HepG2 (cell line): ENCODE measurements around the gene TCF23. TPM values are rescaled to one million over a fixed set of nuclear protein-coding genes. Genes with fewer than 3 reads are reported as not detected.

Experiments used
- CENPX ChIP-seq: sonication (generic); formaldehyde crosslinking; IDR thresholded peaks from 2 replicates; pipeline ENCODE4 v1.9.0; 2021; ENCODE audit warnings: mild to moderate bottlenecking, missing genetic modification reagents, moderate library complexity
- DMAP1 ChIP-seq: IDR thresholded peaks from 2 replicates; pipeline ENCODE4 v1.6.1; 2016
- EED ChIP-seq: sonication (generic); formaldehyde crosslinking; IDR thresholded peaks from 2 replicates; pipeline ENCODE4 v1.5.0; 2020; ENCODE audit warnings: mild to moderate bottlenecking, missing genetic modification reagents
- ERF ChIP-seq: IDR thresholded peaks from 2 replicates; pipeline ENCODE4 v1.6.1; 2018; ENCODE audit warnings: missing biosample characterization, missing genetic modification reagents
- FOXK1 ChIP-seq: sonication (generic); formaldehyde crosslinking; IDR thresholded peaks from 2 replicates; pipeline ENCODE4 v1.4.0; 2020; ENCODE audit warnings: low read depth, missing genetic modification reagents, borderline replicate concordance
- IKZF4 ChIP-seq: sonication (generic); formaldehyde crosslinking; IDR thresholded peaks from 2 replicates; pipeline ENCODE4 v1.5.1; 2020; ENCODE audit warnings: borderline replicate concordance, mild to moderate bottlenecking, low read depth, missing genetic modification reagents; ENCODE audit errors: not compliant biosample characterization
- NCOA5 ChIP-seq: sonication (generic); formaldehyde crosslinking; IDR thresholded peaks from 2 replicates; pipeline ENCODE4 v1.4.0; 2020; ENCODE audit warnings: missing genetic modification reagents
- PAF1 ChIP-seq: IDR thresholded peaks from 2 replicates; pipeline ENCODE4 v1.6.1; 2016; ENCODE audit warnings: missing genetic modification reagents, missing compliant biosample characterization
- PHB2 ChIP-seq: fragments of 450-650 bp; IDR thresholded peaks from 2 replicates; pipeline ENCODE4 v1.6.1; 2018; ENCODE audit not compliant: partially characterized antibody
- PHF21A ChIP-seq: sonication (generic); formaldehyde crosslinking; IDR thresholded peaks from 2 replicates; pipeline ENCODE4 v1.5.0; 2020; ENCODE audit warnings: mild to moderate bottlenecking, missing genetic modification reagents
- POGZ ChIP-seq: sonication (generic); formaldehyde crosslinking; IDR thresholded peaks from 2 replicates; pipeline ENCODE4 v1.4.0; 2020; ENCODE audit warnings: mild to moderate bottlenecking, missing genetic modification reagents
- SRSF9 ChIP-seq: fragments of 200-400 bp; formaldehyde crosslinking; IDR thresholded peaks from 2 replicates; pipeline ENCODE4 v1.6.1; 2018; ENCODE audit warnings: borderline replicate concordance, mild to moderate bottlenecking, low read depth, low read length; ENCODE audit not compliant: insufficient read depth, poor library complexity, severe bottlenecking
- ZNF431 ChIP-seq: sonication (generic); formaldehyde crosslinking; IDR thresholded peaks from 2 replicates; pipeline ENCODE4 v1.9.0; 2022; ENCODE audit warnings: missing genetic modification reagents, low read depth, mild to moderate bottlenecking, borderline replicate concordance
- ZNF562 ChIP-seq: sonication (generic); formaldehyde crosslinking; IDR thresholded peaks from 2 replicates; pipeline ENCODE4 v1.8.0; 2022; ENCODE audit warnings: missing genetic modification reagents, borderline replicate concordance
- ZNF775 ChIP-seq: sonication (generic); formaldehyde crosslinking; IDR thresholded peaks from 2 replicates; pipeline ENCODE4 v1.4.0; 2020; ENCODE audit warnings: missing genetic modification reagents, mild to moderate bottlenecking, moderate library complexity, borderline replicate concordance
- polyA plus RNA-seq, 8 experiments: library from polyadenylated mRNA; depleted of rRNA in 3 of 8; stranded (reverse) in 7 of 8; unstranded in 1 of 8; fragments of >200 nt; fragmentation: Illumina TruSeq in 4 of 8; extraction: Trizol in 4 of 8; gene quantifications; 2 replicates each; pipeline versions ENCODE4 v1.2.1 to v1.2.3, GENCODE V29; 2011 to 2016; ENCODE audit warnings: low read depth in 4 of 8, missing spikeins in 1 of 8, mixed read lengths in 1 of 8; ENCODE audit not compliant: insufficient read depth in 1 of 8
- total RNA-seq, 5 experiments: library from RNA; depleted of rRNA; stranded (reverse); fragments of >200 nt; fragmentation: Illumina TruSeq; extraction: Trizol; gene quantifications; 2 replicates each; pipeline ENCODE4 v1.2.3, GENCODE V29; 2016; ENCODE audit warnings: low read depth in 1 of 5
- TF ChIP-seq, protein P1 (sequence below), 2 experiments: sonication (generic) in 1 of 2; formaldehyde crosslinking in 1 of 2; IDR thresholded peaks; 2 replicates each; pipeline versions ENCODE4 v1.4.0 to v1.6.1; 2018 to 2020; ENCODE audit warnings: missing genetic modification reagents in 2 of 2, borderline replicate concordance in 1 of 2, low read depth in 1 of 2, mild to moderate bottlenecking in 1 of 2, missing biosample characterization in 1 of 2
- TF ChIP-seq, protein P2 (sequence below): sonication (generic); formaldehyde crosslinking; IDR thresholded peaks from 2 replicates; pipeline ENCODE4 v1.4.0; 2020; ENCODE audit warnings: missing genetic modification reagents, borderline replicate concordance
- TF ChIP-seq, protein P3 (sequence below): sonication (generic); formaldehyde crosslinking; IDR thresholded peaks from 2 replicates; pipeline ENCODE4 v1.9.0; 2022; ENCODE audit warnings: low read depth, missing genetic modification reagents

The TCF23 gene
- total and polyA plus RNA-seq, 2 of the 13 experiments (the other 11 are each of a cell fraction or from before 2014, with no cell fraction given), result 0.02 to 1.4 TPM

DNA sequence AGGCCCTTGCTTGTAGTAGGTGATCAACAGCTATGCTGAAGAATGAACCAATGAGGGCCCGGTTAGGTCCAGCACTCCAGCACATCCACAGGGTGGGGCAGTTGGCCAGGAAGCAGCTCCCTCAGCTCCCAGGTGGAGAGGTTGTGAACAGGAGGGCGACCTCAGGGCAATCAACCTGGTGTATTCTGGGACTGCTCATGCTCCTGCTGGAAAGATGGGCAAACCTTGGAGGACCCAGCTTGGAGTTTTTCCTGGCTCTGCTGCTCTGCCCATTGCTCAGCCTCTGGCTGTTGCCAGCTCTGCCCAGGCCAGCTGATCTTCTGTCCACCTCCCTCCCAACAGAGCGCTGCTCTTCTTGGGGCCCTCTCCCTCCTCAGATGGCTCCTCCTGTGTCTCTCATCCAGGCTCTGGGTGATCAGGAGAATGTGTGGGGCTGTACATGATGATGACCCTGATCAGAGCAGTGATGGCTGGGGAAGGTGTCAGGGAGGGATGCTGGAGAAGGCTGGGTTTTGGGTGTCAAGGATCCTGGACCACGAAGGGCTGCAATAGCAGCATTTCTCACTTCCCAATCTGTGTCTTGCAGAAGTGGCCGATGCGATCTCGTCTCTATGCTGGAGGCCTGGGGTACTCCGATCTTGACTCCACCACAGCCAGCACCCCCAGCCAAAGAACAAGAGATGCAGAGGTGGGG, 3.4 kb downstream of the TCF23 start (continued):
- TF ChIP-seq POGZ (no peak), EED (CRISPR knock-in tag) (no peak), PHB2 (no peak), ZNF775 (no peak), DMAP1 (CRISPR knock-in tag) (no peak), SRSF9 (no peak), PAF1 (CRISPR knock-in tag) (no peak), FOXK1 (CRISPR knock-in tag) (no peak), CENPX (CRISPR knock-in tag) (no peak), ZNF431 (CRISPR knock-in tag) (no peak), ERF (peak; percentile 46; the same call in 1 of the 2 replicates), ZNF562 (CRISPR knock-in tag) (no peak), IKZF4 (no peak), NCOA5 (CRISPR knock-in tag) (no peak), PHF21A (CRISPR knock-in tag) (no peak)
- TF ChIP-seq, protein P1, sequence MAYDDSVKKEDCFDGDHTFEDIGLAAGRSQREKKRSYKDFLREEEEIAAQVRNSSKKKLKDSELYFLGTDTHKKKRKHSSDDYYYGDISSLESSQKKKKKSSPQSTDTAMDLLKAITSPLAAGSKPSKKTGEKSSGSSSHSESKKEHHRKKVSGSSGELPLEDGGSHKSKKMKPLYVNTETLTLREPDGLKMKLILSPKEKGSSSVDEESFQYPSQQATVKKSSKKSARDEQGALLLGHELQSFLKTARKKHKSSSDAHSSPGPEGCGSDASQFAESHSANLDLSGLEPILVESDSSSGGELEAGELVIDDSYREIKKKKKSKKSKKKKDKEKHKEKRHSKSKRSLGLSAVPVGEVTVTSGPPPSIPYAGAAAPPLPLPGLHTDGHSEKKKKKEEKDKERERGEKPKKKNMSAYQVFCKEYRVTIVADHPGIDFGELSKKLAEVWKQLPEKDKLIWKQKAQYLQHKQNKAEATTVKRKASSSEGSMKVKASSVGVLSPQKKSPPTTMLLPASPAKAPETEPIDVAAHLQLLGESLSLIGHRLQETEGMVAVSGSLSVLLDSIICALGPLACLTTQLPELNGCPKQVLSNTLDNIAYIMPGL (CRISPR knock-in tag; IDR thresholded peaks at IDR 0.05; ENCODE audit: borderline replicate concordance in 1 of 2, low read depth in 1 of 2), result peak; percentile 14 to 37; a peak in 1 of 4 replicates
- TF ChIP-seq, protein P2, sequence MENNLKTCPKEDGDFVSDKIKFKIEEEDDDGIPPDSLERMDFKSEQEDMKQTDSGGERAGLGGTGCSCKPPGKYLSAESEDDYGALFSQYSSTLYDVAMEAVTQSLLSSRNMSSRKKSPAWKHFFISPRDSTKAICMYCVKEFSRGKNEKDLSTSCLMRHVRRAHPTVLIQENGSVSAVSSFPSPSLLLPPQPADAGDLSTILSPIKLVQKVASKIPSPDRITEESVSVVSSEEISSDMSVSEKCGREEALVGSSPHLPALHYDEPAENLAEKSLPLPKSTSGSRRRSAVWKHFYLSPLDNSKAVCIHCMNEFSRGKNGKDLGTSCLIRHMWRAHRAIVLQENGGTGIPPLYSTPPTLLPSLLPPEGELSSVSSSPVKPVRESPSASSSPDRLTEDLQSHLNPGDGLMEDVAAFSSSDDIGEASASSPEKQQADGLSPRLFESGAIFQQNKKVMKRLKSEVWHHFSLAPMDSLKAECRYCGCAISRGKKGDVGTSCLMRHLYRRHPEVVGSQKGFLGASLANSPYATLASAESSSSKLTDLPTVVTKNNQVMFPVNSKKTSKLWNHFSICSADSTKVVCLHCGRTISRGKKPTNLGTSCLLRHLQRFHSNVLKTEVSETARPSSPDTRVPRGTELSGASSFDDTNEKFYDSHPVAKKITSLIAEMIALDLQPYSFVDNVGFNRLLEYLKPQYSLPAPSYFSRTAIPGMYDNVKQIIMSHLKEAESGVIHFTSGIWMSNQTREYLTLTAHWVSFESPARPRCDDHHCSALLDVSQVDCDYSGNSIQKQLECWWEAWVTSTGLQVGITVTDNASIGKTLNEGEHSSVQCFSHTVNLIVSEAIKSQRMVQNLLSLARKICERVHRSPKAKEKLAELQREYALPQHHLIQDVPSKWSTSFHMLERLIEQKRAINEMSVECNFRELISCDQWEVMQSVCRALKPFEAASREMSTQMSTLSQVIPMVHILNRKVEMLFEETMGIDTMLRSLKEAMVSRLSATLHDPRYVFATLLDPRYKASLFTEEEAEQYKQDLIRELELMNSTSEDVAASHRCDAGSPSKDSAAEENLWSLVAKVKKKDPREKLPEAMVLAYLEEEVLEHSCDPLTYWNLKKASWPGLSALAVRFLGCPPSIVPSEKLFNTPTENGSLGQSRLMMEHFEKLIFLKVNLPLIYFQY (CRISPR knock-in tag), result peak; percentile 66; the same call in 1 of the 2 replicates
- TF ChIP-seq, protein P3, sequence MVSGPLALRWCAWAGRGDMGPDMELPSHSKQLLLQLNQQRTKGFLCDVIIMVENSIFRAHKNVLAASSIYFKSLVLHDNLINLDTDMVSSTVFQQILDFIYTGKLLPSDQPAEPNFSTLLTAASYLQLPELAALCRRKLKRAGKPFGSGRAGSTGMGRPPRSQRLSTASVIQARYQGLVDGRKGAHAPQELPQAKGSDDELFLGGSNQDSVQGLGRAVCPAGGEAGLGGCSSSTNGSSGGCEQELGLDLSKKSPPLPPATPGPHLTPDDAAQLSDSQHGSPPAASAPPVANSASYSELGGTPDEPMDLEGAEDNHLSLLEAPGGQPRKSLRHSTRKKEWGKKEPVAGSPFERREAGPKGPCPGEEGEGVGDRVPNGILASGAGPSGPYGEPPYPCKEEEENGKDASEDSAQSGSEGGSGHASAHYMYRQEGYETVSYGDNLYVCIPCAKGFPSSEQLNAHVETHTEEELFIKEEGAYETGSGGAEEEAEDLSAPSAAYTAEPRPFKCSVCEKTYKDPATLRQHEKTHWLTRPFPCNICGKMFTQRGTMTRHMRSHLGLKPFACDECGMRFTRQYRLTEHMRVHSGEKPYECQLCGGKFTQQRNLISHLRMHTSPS (CRISPR knock-in tag), result no peak
